CD4-positive, alpha-beta T cell treated with Interleukin-17A for 4 hours (primary cell): ENCODE results near the gene NSUN5.
"Not testable (repeated sequence)": the region's sequence is repeated elsewhere in the genome, so short reads cannot be mapped to it uniquely, and the experiment has no call there.

Experiments
- DNase-seq: peaks from one replicate; pipeline ENCODE4 v3.0.0-alpha.2; 2020; ENCODE audit warnings: mixed read lengths

NSUN5 gene

GRCh38 chr7:73324081-73324845, 15.6 kb upstream of the NSUN5 start:
- DNase-seq = peak; percentile 70

- DNase-seq = not testable (repeated sequence)
Observed at GRCh38 chr7:73323434-73324080, 14.9 kb upstream of the NSUN5 start.

GRCh38 chr7:73320009-73320408, 11.4 kb upstream of the NSUN5 start:
- DNase-seq = not testable (repeated sequence)

- DNase-seq = not testable (repeated sequence)
Observed at GRCh38 chr7:73319541-73319940, 10.9 kb upstream of the NSUN5 start.

GRCh38 chr7:73318656-73319204, 10.1 kb upstream of the NSUN5 start:
- not testable (repeated sequence) for DNase-seq

GRCh38 chr7:73316521-73316920, 7.9 kb upstream of the NSUN5 start:
- DNase-seq = no peak

GRCh38 chr7:73314271-73314670, 5.6 kb upstream of the NSUN5 start:
- no peak for DNase-seq

- DNase-seq = no peak
Observed at GRCh38 chr7:73313521-73313906, 4.9 kb upstream of the NSUN5 start.

GRCh38 chr7:73312831-73313520, 4.3 kb upstream of the NSUN5 start:
- no peak for DNase-seq

- DNase-seq = not testable (repeated sequence)
Observed at GRCh38 chr7:73311421-73311820, 2.8 kb upstream of the NSUN5 start.

GRCh38 chr7:73308074-73308664, 457 bp downstream of the NSUN5 start:
- no peak for DNase-seq

- DNase-seq = no peak
Observed at GRCh38 chr7:73307436-73307835, 1.2 kb downstream of the NSUN5 start.

- not testable (repeated sequence) for DNase-seq
Observed at GRCh38 chr7:73304612-73305387, 3.8 kb downstream of the NSUN5 start.

- DNase-seq = no peak
Observed at GRCh38 chr7:73304071-73304470, 4.6 kb downstream of the NSUN5 start.

GRCh38 chr7:73303546-73303945, 5.1 kb downstream of the NSUN5 start:
- DNase-seq = no peak

- not testable (repeated sequence) for DNase-seq
Observed at GRCh38 chr7:73302846-73303245, 5.8 kb downstream of the NSUN5 start.

GRCh38 chr7:73301108-73301507, 7.5 kb downstream of the NSUN5 start:
- DNase-seq = not testable (repeated sequence)

- not testable (repeated sequence) for DNase-seq
Observed at GRCh38 chr7:73299812-73300211, 8.8 kb downstream of the NSUN5 start.

GRCh38 chr7:73297706-73298105, 10.9 kb downstream of the NSUN5 start:
- not testable (repeated sequence) for DNase-seq

- DNase-seq = not testable (repeated sequence)
Observed at GRCh38 chr7:73297235-73297634, 11.4 kb downstream of the NSUN5 start.

- DNase-seq = not testable (repeated sequence)
Observed at GRCh38 chr7:73277210-73277609, 31.4 kb downstream of the NSUN5 start.

- not testable (repeated sequence) for DNase-seq
Observed at GRCh38 chr7:73267813-73268212, 40.8 kb downstream of the NSUN5 start.
